H9 (cell line): ENCODE data around the gene THY1. TPM values are rescaled to one million over a fixed set of nuclear protein-coding genes. Genes with fewer than 3 reads are reported as not detected.
A peak's percentile ranks its signal among the peaks of the same experiment; 100 is the strongest.

ENCODE experiments used
- DNase-seq: peaks from one replicate; pipeline ENCODE4 v3.0.0-alpha.2; 2017
- H2AFZ ChIP-seq: one replicate; pipeline ENCODE4 v1.6.1; 2013; ENCODE audit warnings: mild to moderate bottlenecking, low read length, control low read depth, moderate library complexity
- H2AK5ac ChIP-seq: 2 replicates; pipeline ENCODE4 v1.6.1; 2013; ENCODE audit warnings: low read length, control low read depth, mixed read lengths; ENCODE audit not compliant: insufficient read length
- H2BK120ac ChIP-seq: one replicate; pipeline ENCODE4 v1.6.1; 2013; ENCODE audit warnings: low read depth, mild to moderate bottlenecking, low read length, control low read depth, inconsistent platforms; ENCODE audit not compliant: poor library complexity, severe bottlenecking
- H2BK12ac ChIP-seq: 2 replicates; pipeline ENCODE4 v1.6.1; 2013; ENCODE audit warnings: low read length, control low read depth, mixed read lengths, low read depth; ENCODE audit not compliant: insufficient read length
- H2BK15ac ChIP-seq: 2 replicates; pipeline ENCODE4 v1.6.1; 2013; ENCODE audit warnings: low read depth, low read length, control low read depth
- H2BK20ac ChIP-seq: one replicate; pipeline ENCODE4 v1.6.1; 2013; ENCODE audit warnings: low read depth, mild to moderate bottlenecking, low read length, control low read depth, inconsistent platforms; ENCODE audit not compliant: poor library complexity, severe bottlenecking
- H2BK5ac ChIP-seq: 2 replicates; pipeline ENCODE4 v1.6.1; 2013; ENCODE audit warnings: low read length, control low read depth, mixed read lengths; ENCODE audit not compliant: insufficient read length
- H3K14ac ChIP-seq: 2 replicates; pipeline ENCODE4 v1.6.1; 2013; ENCODE audit warnings: low read length, control low read depth; ENCODE audit not compliant: insufficient read depth
- H3K18ac ChIP-seq: 2 replicates; pipeline ENCODE4 v1.6.1; 2013; ENCODE audit warnings: low read depth, mild to moderate bottlenecking, mixed read lengths, low read length, control low read depth; ENCODE audit not compliant: insufficient read length
- H3K23ac ChIP-seq: 2 replicates; pipeline ENCODE4 v1.6.1; 2013; ENCODE audit warnings: low read length, control low read depth, mixed read lengths, low read depth; ENCODE audit not compliant: insufficient read length
- H3K23me2 ChIP-seq: 2 replicates; pipeline ENCODE4 v1.6.1; 2013; ENCODE audit warnings: low read depth, mild to moderate bottlenecking, mixed read lengths, low read length, control low read depth; ENCODE audit not compliant: insufficient read length, poor library complexity, severe bottlenecking
- H3K27ac ChIP-seq: 2 replicates; pipeline ENCODE4 v1.5.1; 2013; ENCODE audit warnings: low read length, control low read depth, mixed read lengths, low read depth; ENCODE audit not compliant: insufficient read length
- H3K27me3 ChIP-seq: 2 replicates; pipeline ENCODE4 v1.6.1; 2013; ENCODE audit warnings: low read length, control low read depth, inconsistent platforms; ENCODE audit not compliant: insufficient read depth
- H3K4ac ChIP-seq: 2 replicates; pipeline ENCODE4 v1.6.1; 2013; ENCODE audit warnings: low read depth, mild to moderate bottlenecking, control low read depth, inconsistent platforms, low read length, moderate library complexity
- H3K4me1 ChIP-seq: 2 replicates; pipeline ENCODE4 v1.6.1; 2013; ENCODE audit warnings: low read length, control low read depth, inconsistent platforms; ENCODE audit not compliant: insufficient read depth
- H3K4me2 ChIP-seq: 2 replicates; pipeline ENCODE4 v1.6.1; 2013; ENCODE audit warnings: low read length, control low read depth, mixed read lengths; ENCODE audit not compliant: insufficient read length, insufficient read depth
- H3K56ac ChIP-seq: 2 replicates; pipeline ENCODE4 v1.6.1; 2013; ENCODE audit warnings: low read depth, mild to moderate bottlenecking, mixed read lengths, low read length, control low read depth; ENCODE audit not compliant: insufficient read length
- H3K79me1 ChIP-seq: 2 replicates; pipeline ENCODE4 v1.6.1; 2013; ENCODE audit warnings: low read depth, mild to moderate bottlenecking, moderate library complexity, low read length, control low read depth, inconsistent platforms; ENCODE audit not compliant: insufficient read depth, poor library complexity, severe bottlenecking
- H3K79me2 ChIP-seq: 2 replicates; pipeline ENCODE4 v1.6.1; 2013; ENCODE audit warnings: low read length, control low read depth, inconsistent platforms; ENCODE audit not compliant: insufficient read depth
- H3K9ac ChIP-seq: 2 replicates; pipeline ENCODE4 v1.6.1; 2013; ENCODE audit warnings: low read length, control low read depth, mixed read lengths; ENCODE audit not compliant: insufficient read length; ENCODE audit errors: extremely low read depth
- H3K9me3 ChIP-seq: one replicate; pipeline ENCODE4 v1.6.1; 2013; ENCODE audit warnings: low read depth, low read length, inconsistent platforms; ENCODE audit not compliant: control insufficient read depth
- H3T11ph ChIP-seq: one replicate; pipeline ENCODE4 v1.6.1; 2013; ENCODE audit warnings: mild to moderate bottlenecking, low read length, control low read depth, inconsistent platforms
- H4K20me1 ChIP-seq: one replicate; pipeline ENCODE4 v1.6.1; 2013; ENCODE audit not compliant: control insufficient read depth, insufficient read length, insufficient read depth
- H4K5ac ChIP-seq: 2 replicates; pipeline ENCODE4 v1.6.1; 2013; ENCODE audit warnings: low read depth, mild to moderate bottlenecking, mixed read lengths, low read length, control low read depth; ENCODE audit not compliant: insufficient read length
- H4K8ac ChIP-seq: replicated peaks from 2 replicates; pipeline ENCODE4 v1.6.1; 2013; ENCODE audit warnings: low read length, control low read depth, mixed read lengths, low read depth; ENCODE audit not compliant: insufficient read length
- H4K91ac ChIP-seq: 2 replicates; pipeline ENCODE4 v1.6.1; 2013; ENCODE audit warnings: low read depth, mild to moderate bottlenecking, moderate library complexity, mixed read lengths, low read length, control low read depth; ENCODE audit not compliant: insufficient read length
- H3K27ac Mint-ChIP-seq, 3 experiments: 2 replicates in 2 of 3; 3 replicates in 1 of 3; pipeline ENCODE4 v1.8.0; 2020 to 2021; ENCODE audit warnings: mixed read lengths in 3 of 3, mild to moderate bottlenecking in 1 of 3, moderate library complexity in 1 of 3
- H3K27me3 Mint-ChIP-seq: 2 replicates; pipeline ENCODE4 v1.8.0; 2021; ENCODE audit warnings: low read depth, mild to moderate bottlenecking, moderate library complexity, mixed read lengths
- H3K36me3 Mint-ChIP-seq, 3 experiments: 2 replicates in 2 of 3; 3 replicates in 1 of 3; pipeline ENCODE4 v1.8.0; 2020 to 2021; ENCODE audit warnings: low read depth in 3 of 3, mixed read lengths in 3 of 3; ENCODE audit not compliant: insufficient read depth in 1 of 3
- H3K4me1 Mint-ChIP-seq, 2 experiments: 2 replicates each; pipeline ENCODE4 v1.8.0; 2020; ENCODE audit warnings: mixed read lengths in 2 of 2
- H3K4me3 Mint-ChIP-seq, 2 experiments: 2 replicates in 1 of 2; 3 replicates in 1 of 2; pipeline ENCODE4 v1.8.0; 2020 to 2021; ENCODE audit warnings: mild to moderate bottlenecking in 2 of 2, mixed read lengths in 2 of 2, moderate library complexity in 1 of 2
- H3K9me3 Mint-ChIP-seq, 2 experiments: 2 replicates in 1 of 2; 3 replicates in 1 of 2; pipeline ENCODE4 v1.8.0; 2020; ENCODE audit warnings: mild to moderate bottlenecking in 2 of 2, mixed read lengths in 2 of 2, moderate library complexity in 1 of 2
- CTCF ChIP-seq: fragments of 200-600 bp; sonication (generic); conservative IDR thresholded peaks from 3 replicates; pipeline ENCODE4 v1.8.0; 2021; ENCODE audit warnings: antibody characterized with exemption, mild to moderate bottlenecking
- WGBS: extraction: QIAGEN DNeasy Blood & Tissue Kit; methylation state at CpG from one replicate; pipeline ENCODE4 v1.1.7; 2013; ENCODE audit warnings: missing lambda C conversion rate, low lambda C conversion rate, mixed read lengths; ENCODE audit not compliant: insufficient read length; ENCODE audit errors: extremely low coverage; 5-methylcytosine and 5-hydroxymethylcytosine counted together
- total RNA-seq: library from RNA; stranded (reverse); gene quantifications from 2 replicates; pipeline ENCODE4 v1.2.1, GENCODE V29; 2021

Gene THY1
- total RNA-seq, 1 experiment from 2014 or later, result 176 TPM

- Histone ChIP-seq H4K20me1 (no peaks in the 10 kb centered on the region), H2BK15ac (no peak overlapping the region), H3K56ac (no peak overlapping the region), H3K79me2 (no peaks in the 10 kb centered on the region), H3K23me2 (no peaks in the 10 kb centered on the region), H2BK12ac (no peak overlapping the region), H4K8ac (no peak overlapping the region), H4K5ac (no peak overlapping the region), H2AK5ac (no peak overlapping the region), H3T11ph (no peak overlapping the region), H3K14ac (no peak overlapping the region; the same call in 1 of the 2 replicates), H2BK20ac (no peak overlapping the region), H3K79me1 (no peaks in the 10 kb centered on the region), H3K9me3 (no peaks in the 10 kb centered on the region), H3K27me3 (no peaks in the 10 kb centered on the region), H3K23ac (no peak overlapping the region), H2BK120ac (no peak overlapping the region), H3K27ac (no peak overlapping the region), H2BK5ac (no peak overlapping the region), H3K4me1 (peaks cover 3% of the 10 kb centered on the region; the same call in 1 of the 2 replicates), H3K18ac (no peak overlapping the region), H4K91ac (no peak overlapping the region), H3K4ac (no peak overlapping the region), H3K4me2 (no peak overlapping the region), H2AFZ (no peak overlapping the region), H3K9ac (no peak overlapping the region)
- H3K27me3 Mint-ChIP-seq, result peaks cover 6% of the 10 kb centered on the region
- no peak overlapping the region; a peak in 1 of 5 replicates for H3K4me3 Mint-ChIP-seq
- H3K9me3 Mint-ChIP-seq, result no peaks in the 10 kb centered on the region
- peak; percentile 34 for DNase-seq
- no CpG with 5 or more reads among the region's 8 CpGs for WGBS
- H3K27ac Mint-ChIP-seq, result peak overlapping the region in 2 of 3 experiments; percentile 14 to 25; a peak in 3 of 7 replicates
- 0 out of 3 replicates have a peak, but pooled peaks have one; percentile 13 for TF ChIP-seq CTCF
- no peaks in the 10 kb centered on the region for H3K36me3 Mint-ChIP-seq
- peaks cover 11 to 19% of the 10 kb centered on the region in 2 experiments for H3K4me1 Mint-ChIP-seq
Observed at GRCh38 chr11:119471329-119471728, 48.4 kb upstream of the THY1 start.
